NOMO-1 treated with DMSO at 0.1 percent for 48 hours (cell line): ENCODE results near the gene CENPQ.
"Not testable (repeated sequence)": the region's sequence is repeated elsewhere in the genome, so short reads cannot be mapped to it uniquely, and the experiment has no call there.

Experiments
- DNase-seq: peaks from one replicate; lab custom pipeline; 2025; ENCODE audit not compliant: unreplicated experiment; lab: John Stamatoyannopoulos, UW

The CENPQ gene

GRCh38 chr6:49462927-49463611, at the start of gene CENPQ, which contains the start of gene MMUT:
Gene CENPQ, plus strand, starts transcription at chr6:49463370. Its CDS starts 6,807 bp downstream, at chr6:49470177.
Gene MMUT, minus strand, starts transcription at chr6:49463253. Its CDS starts 3,787 bp downstream, at chr6:49459466.
- DNase-seq, result peak; percentile 95

GRCh38 chr6:49415358-49415757, 47.8 kb upstream of the CENPQ start:
- no peak for DNase-seq

GRCh38 chr6:49416195-49416594, 47.0 kb upstream of the CENPQ start:
- DNase-seq, result no peak

GRCh38 chr6:49423817-49424216, 39.4 kb upstream of the CENPQ start:
- no peak for DNase-seq

- DNase-seq, result no peak
Measured at GRCh38 chr6:49430187-49430586, 33.0 kb upstream of the CENPQ start.

- DNase-seq, result no peak
Measured at GRCh38 chr6:49430866-49431265, 32.3 kb upstream of the CENPQ start.

GRCh38 chr6:49453221-49453620, 9.9 kb upstream of the CENPQ start:
- no peak for DNase-seq

- DNase-seq, result no peak
Measured at GRCh38 chr6:49454787-49455709, 8.1 kb upstream of the CENPQ start.

GRCh38 chr6:49457771-49458170, 5.4 kb upstream of the CENPQ start:
- DNase-seq, result no peak

GRCh38 chr6:49462071-49462470, 1.1 kb upstream of the CENPQ start:
- no peak for DNase-seq

GRCh38 chr6:49462599-49462926, 607 bp upstream of the CENPQ start:
- no peak for DNase-seq

GRCh38 chr6:49463612-49463967, 420 bp downstream of the CENPQ start:
- peak; percentile 12 for DNase-seq

- no peak for DNase-seq
Measured at GRCh38 chr6:49464691-49465090, 1.5 kb downstream of the CENPQ start.

GRCh38 chr6:49468042-49468441, 4.9 kb downstream of the CENPQ start:
- peak; percentile 36 for DNase-seq

GRCh38 chr6:49476564-49476963, 13.4 kb downstream of the CENPQ start:
- not testable (repeated sequence) for DNase-seq

- no peak for DNase-seq
Measured at GRCh38 chr6:49479308-49479970, 16.3 kb downstream of the CENPQ start.

GRCh38 chr6:49481846-49482245, 18.7 kb downstream of the CENPQ start:
- DNase-seq, result not testable (repeated sequence)

- DNase-seq, result not testable (repeated sequence)
Measured at GRCh38 chr6:49483380-49483779, 20.2 kb downstream of the CENPQ start.

GRCh38 chr6:49490633-49491032, 27.5 kb downstream of the CENPQ start:
- DNase-seq, result no peak

- no peak for DNase-seq
Measured at GRCh38 chr6:49497304-49497703, 34.1 kb downstream of the CENPQ start.

GRCh38 chr6:49499126-49499525, 36.0 kb downstream of the CENPQ start:
- DNase-seq, result no peak

GRCh38 chr6:49499623-49500022, 36.5 kb downstream of the CENPQ start, which contains the start of gene GLYATL3:
Gene GLYATL3, plus strand, starts transcription at chr6:49499923. Its CDS starts 12,068 bp downstream, at chr6:49511991.
- no peak for DNase-seq
